Superior temporal gyrus (tissue), 1 donor: ENCODE data around the gene PPIL4.
"Not testable (repeated sequence)": the region's sequence is repeated elsewhere in the genome, so short reads cannot be mapped to it uniquely, and the experiment has no call there.

Experiments used
- DNase-seq: peaks from one replicate; pipeline ENCODE4 v3.0.0-alpha.2; 2016; ENCODE audit errors: extremely low spot score

PPIL4 gene

GRCh38 chr6:149483849-149484655 is 61.8 kb downstream of the PPIL4 start:
- DNase-seq = no peak

DNA sequence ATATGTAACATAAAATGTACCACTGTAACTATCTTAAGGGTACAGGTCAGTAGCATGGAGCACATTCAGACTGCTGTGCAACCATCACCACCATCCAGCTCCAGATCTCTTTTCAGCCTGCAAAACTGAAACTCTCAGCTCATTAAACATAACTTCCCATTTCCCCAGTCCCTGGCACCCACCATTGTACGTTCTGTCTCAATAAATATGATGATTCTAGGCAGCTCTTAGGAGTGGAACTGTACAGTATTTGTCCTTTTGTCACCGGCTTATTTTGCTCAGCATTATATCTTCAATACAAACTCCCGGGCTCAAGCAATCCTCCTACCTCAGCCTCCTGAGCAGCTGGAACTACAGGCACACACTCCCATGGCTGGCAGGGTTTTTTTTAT is 62.5 kb downstream of the PPIL4 start:
- no peak for DNase-seq

GRCh38 chr6:149482545-149483333 is 63.1 kb downstream of the PPIL4 start:
- no peak for DNase-seq

GRCh38 chr6:149480502-149481280 is 65.2 kb downstream of the PPIL4 start:
- DNase-seq = no peak

DNA sequence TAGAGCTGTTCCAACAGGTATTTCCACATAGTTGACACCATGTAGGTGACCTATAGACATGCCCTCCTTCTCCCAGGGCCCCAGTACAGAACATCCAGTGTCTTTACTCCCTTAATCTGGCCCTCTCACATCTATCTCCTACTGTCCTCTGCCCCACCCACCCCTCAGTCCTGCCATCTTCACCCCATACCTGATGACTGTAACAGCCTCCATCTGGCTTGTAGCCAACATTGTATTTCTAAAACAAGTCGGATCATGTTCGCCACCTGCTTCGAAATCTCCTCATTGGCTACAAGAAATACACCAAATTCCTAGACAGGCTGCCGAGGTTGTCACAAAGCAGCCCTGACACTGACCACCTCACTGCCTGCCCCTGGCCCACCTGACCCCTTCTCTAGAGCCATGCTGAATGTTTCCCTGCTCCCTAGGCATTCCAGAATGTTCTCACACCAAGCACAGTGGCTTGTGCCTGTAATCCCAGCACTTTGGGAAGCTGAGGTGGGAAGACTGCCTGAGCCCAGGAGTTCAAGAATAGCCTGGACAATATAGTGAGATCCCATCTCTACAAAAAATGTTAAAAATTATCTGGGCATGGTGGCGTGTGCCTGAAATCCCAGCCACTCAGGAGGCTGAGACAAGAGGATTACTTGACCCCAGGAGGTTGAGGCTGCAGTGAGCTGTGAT is 67.1 kb downstream of the PPIL4 start:
- DNase-seq = no peak

DNA sequence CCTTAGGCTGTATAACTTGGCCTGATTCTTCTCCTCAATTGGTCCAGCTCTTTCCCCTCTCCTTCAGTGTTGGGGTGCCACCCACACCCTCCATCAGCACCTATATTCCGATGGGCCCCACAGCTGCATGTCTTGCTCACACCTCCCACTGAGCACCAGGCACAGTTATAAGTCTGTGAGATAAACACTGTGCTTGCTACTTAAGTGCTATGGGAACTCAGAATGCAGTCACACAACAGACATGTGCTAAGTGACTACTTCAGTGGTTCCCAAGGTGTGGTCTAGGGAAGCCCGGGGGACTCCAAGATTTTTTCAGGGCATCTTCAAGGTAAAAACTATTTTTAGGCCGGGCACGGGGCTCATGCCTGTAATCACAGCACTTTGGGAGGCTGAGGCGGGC is 68.3 kb downstream of the PPIL4 start:
- DNase-seq = no peak

GRCh38 chr6:149476789-149477455 is 68.9 kb downstream of the PPIL4 start:
- DNase-seq = no peak

GRCh38 chr6:149474108-149474935 is 71.5 kb downstream of the PPIL4 start:
- no peak for DNase-seq

- no peak for DNase-seq
These were observed 72.5 kb downstream of the PPIL4 start for GRCh38 chr6:149473080-149474052.

DNA sequence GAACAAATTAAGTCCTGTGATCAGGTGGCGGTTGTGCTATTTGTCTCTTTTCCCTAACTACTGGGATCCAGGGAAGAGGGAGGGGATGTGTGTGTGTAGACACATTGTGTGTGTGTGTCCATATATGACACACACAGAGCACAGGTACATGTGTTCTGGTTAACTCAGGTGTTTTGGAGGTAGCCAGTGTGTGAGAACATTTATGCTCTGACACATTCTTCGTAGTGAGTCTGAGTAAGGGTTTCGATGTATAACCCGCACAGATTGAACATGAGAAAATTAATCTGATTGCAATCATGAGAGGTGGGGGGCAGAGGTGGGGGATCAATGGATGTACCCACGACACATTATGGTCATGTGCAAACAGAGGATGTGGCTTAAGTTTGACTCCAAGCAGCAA is 73.6 kb downstream of the PPIL4 start:
- DNase-seq = no peak

GRCh38 chr6:149471801-149472200 is 74.0 kb downstream of the PPIL4 start:
- DNase-seq = no peak

DNA sequence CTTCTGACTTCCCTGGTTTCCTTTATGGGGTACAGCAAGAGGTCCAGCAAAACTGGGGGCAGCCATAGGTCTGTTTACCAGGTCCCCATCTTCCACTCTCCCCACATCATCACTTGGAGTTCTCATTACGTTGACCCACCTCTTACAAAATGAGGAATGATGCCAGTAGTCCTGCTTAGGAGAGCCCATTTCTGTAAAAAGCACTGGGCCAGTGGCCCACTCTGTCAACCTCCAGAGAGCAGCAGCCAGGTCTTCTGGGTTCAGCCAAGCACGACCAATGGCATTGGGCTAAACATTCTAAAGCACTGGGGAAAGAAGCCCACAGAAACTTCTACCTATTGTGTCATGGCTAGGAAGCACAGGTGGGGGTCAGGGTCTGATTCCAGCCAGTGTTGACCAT is 74.9 kb downstream of the PPIL4 start:
- no peak for DNase-seq

- DNase-seq = no peak
These were observed 77.7 kb downstream of the PPIL4 start for GRCh38 chr6:149468179-149468578.

- DNase-seq = no peak
These were observed 78.6 kb downstream of the PPIL4 start for GRCh38 chr6:149467265-149467664.

- no peak for DNase-seq
These were observed 81.4 kb downstream of the PPIL4 start for GRCh38 chr6:149464411-149464810.

DNA sequence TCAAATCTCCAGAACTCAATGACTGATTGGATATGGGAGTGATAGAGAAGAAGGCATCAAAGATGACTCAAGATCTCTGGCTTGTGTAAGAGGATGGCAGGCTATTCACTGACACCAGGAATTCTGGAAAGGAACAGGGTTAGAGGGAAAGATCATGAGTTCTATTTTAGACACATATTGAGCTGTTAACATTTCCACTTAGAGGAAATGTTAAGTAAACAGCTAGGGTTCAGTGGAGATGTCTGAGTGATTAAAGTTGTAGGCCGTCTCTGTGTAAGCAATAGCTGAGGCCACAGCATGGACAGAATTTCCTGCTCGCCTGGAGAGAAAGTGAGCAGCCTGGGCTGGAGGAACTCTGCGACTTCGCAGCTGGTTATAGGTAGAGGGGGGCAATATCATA is 82.1 kb downstream of the PPIL4 start:
- DNase-seq = no peak

GRCh38 chr6:149462712-149463111 is 83.1 kb downstream of the PPIL4 start:
- not testable (repeated sequence) for DNase-seq

- no peak for DNase-seq
These were observed 84.2 kb downstream of the PPIL4 start for GRCh38 chr6:149461670-149462069.

GRCh38 chr6:149460249-149460648 is 85.6 kb downstream of the PPIL4 start:
- DNase-seq = not testable (repeated sequence)
